ENCODE results near the gene RHD.
"Not testable (repeated sequence)": the region's sequence is repeated elsewhere in the genome, so short reads cannot be mapped to it uniquely, and the experiment has no call there.

RHD gene

GRCh38 chr1:25259813-25260212 is 12.5 kb upstream of the RHD start:
- not testable (repeated sequence) for DNase-seq

- DNase-seq: not testable (repeated sequence)
Observed at GRCh38 chr1:25260336-25260735, 12.0 kb upstream of the RHD start.

GRCh38 chr1:25266554-25267287 is 5.6 kb upstream of the RHD start:
- DNase-seq: not testable (repeated sequence)

- DNase-seq: peak; percentile 39
Observed at GRCh38 chr1:25267288-25268142, 4.8 kb upstream of the RHD start.

GRCh38 chr1:25268143-25268760 is 4.1 kb upstream of the RHD start:
- DNase-seq: not testable (repeated sequence)

GRCh38 chr1:25275648-25276047 is 3.3 kb downstream of the RHD start:
- not testable (repeated sequence) for DNase-seq

- not testable (repeated sequence) for DNase-seq
Observed at GRCh38 chr1:25277295-25277694, 5.0 kb downstream of the RHD start.

- not testable (repeated sequence) for DNase-seq
Observed at GRCh38 chr1:25278358-25278757, 6.0 kb downstream of the RHD start.

GRCh38 chr1:25278790-25279189 is 6.5 kb downstream of the RHD start:
- DNase-seq: not testable (repeated sequence)

- not testable (repeated sequence) for DNase-seq
Observed at GRCh38 chr1:25279693-25280111, 7.4 kb downstream of the RHD start.

GRCh38 chr1:25285862-25286261 is 13.6 kb downstream of the RHD start:
- not testable (repeated sequence) for DNase-seq

GRCh38 chr1:25287164-25287563 is 14.9 kb downstream of the RHD start:
- DNase-seq: not testable (repeated sequence)

- DNase-seq: not testable (repeated sequence)
Observed at GRCh38 chr1:25288573-25289101, 16.3 kb downstream of the RHD start.

- DNase-seq: not testable (repeated sequence)
Observed at GRCh38 chr1:25290043-25290442, 17.7 kb downstream of the RHD start.

- DNase-seq: not testable (repeated sequence)
Observed at GRCh38 chr1:25293426-25293825, 21.1 kb downstream of the RHD start.

- not testable (repeated sequence) for DNase-seq
Observed at GRCh38 chr1:25294889-25295826, 22.8 kb downstream of the RHD start.

GRCh38 chr1:25296501-25296900 is 24.2 kb downstream of the RHD start:
- DNase-seq: not testable (repeated sequence)

- not testable (repeated sequence) for DNase-seq
Observed at GRCh38 chr1:25300729-25301128, 28.4 kb downstream of the RHD start.

GRCh38 chr1:25302330-25302729 is 30.0 kb downstream of the RHD start:
- DNase-seq: not testable (repeated sequence)

- not testable (repeated sequence) for DNase-seq
Observed at GRCh38 chr1:25304936-25305335, 32.6 kb downstream of the RHD start.

- DNase-seq: not testable (repeated sequence)
Observed at GRCh38 chr1:25308168-25308567, 35.9 kb downstream of the RHD start.

GRCh38 chr1:25309085-25309484 is 36.8 kb downstream of the RHD start:
- DNase-seq: not testable (repeated sequence)
